ENCODE measurements around the gene TMIE.

GRCh38 chr3:46685446-46685845, 15.7 kb upstream of the TMIE start:
- TF ChIP-seq CTCF (conservative IDR thresholded peaks at IDR 0.05): no peak
- TF ChIP-seq EZH2 (IDR thresholded peaks at IDR 0.05; ENCODE audit: low read depth): no peak

All from PC-9 (cell line).